RWPE2 (cell line): Measurements from ENCODE around the gene COQ4.

Experiments
- ATAC-seq: fragments of 200-7000 bp; cut with Tn5 transposase; 3 replicates; pipeline ENCODE4 v1.9.1; 2021; ENCODE audit warnings: low read depth
- DNase-seq: peaks from one replicate; pipeline ENCODE4 v3.0.0-alpha.2; 2020; ENCODE audit warnings: low spot score
- H3K27ac ChIP-seq: fragments of 450-650 bp; 2 replicates; pipeline ENCODE4 v1.5.1; 2017; ENCODE audit warnings: mild to moderate bottlenecking; ENCODE audit not compliant: poor library complexity, severe bottlenecking
- H3K27me3 ChIP-seq: fragments of 250-450 bp; sonication (Bioruptor Pico); 2 replicates; pipeline ENCODE4 v1.5.1; 2021; ENCODE audit warnings: mild to moderate bottlenecking, moderate library complexity; ENCODE audit not compliant: insufficient read depth, poor library complexity, severe bottlenecking
- H3K36me3 ChIP-seq: fragments of 250-450 bp; sonication (Bioruptor Pico); 2 replicates; pipeline ENCODE4 v1.5.1; 2020; ENCODE audit warnings: low read depth, mild to moderate bottlenecking, moderate library complexity
- H3K4me1 ChIP-seq: fragments of 250-450 bp; sonication (Bioruptor Pico); 2 replicates; pipeline ENCODE4 v1.5.1; 2021; ENCODE audit warnings: mild to moderate bottlenecking, moderate library complexity; ENCODE audit not compliant: insufficient read depth, poor library complexity, severe bottlenecking
- H3K4me3 ChIP-seq: fragments of 250-450 bp; sonication (Bioruptor Pico); 2 replicates; pipeline ENCODE4 v1.5.1; 2021; ENCODE audit warnings: mild to moderate bottlenecking, moderate library complexity; ENCODE audit not compliant: severe bottlenecking
- H3K9me3 ChIP-seq: fragments of 250-450 bp; sonication (Bioruptor Pico); 2 replicates; pipeline ENCODE4 v1.5.1; 2021; ENCODE audit warnings: mild to moderate bottlenecking, moderate library complexity; ENCODE audit not compliant: severe bottlenecking
- CTCF ChIP-seq: fragments of 450-650 bp; IDR thresholded peaks from one replicate; pipeline ENCODE4 v1.5.1; 2017; ENCODE audit warnings: mild to moderate bottlenecking, moderate library complexity; ENCODE audit not compliant: poor library complexity, severe bottlenecking

The COQ4 gene

GRCh38 chr9:128296340-128297220 lies 26.1 kb upstream of the COQ4 start:
- no peak for TF ChIP-seq CTCF
- H3K36me3 ChIP-seq, result no peaks in the 10 kb centered on the region
- H3K4me3 ChIP-seq, result no peak overlapping the region
- H3K9me3 ChIP-seq, result no peaks in the 10 kb centered on the region
- DNase-seq (no peak), ATAC-seq (no peak)
- no peaks in the 10 kb centered on the region for H3K27me3 ChIP-seq
- H3K4me1 ChIP-seq, result peaks cover 7% of the 10 kb centered on the region
- H3K27ac ChIP-seq, result peak overlapping the region; percentile 30

GRCh38 chr9:128297221-128297773 lies 25.3 kb upstream of the COQ4 start:
- no peak for TF ChIP-seq CTCF
- Histone ChIP-seq H3K27ac (no peak overlapping the region), H3K4me1 (peaks cover 7% of the 10 kb centered on the region), H3K4me3 (no peak overlapping the region), H3K27me3 (no peaks in the 10 kb centered on the region), H3K9me3 (no peaks in the 10 kb centered on the region), H3K36me3 (no peaks in the 10 kb centered on the region)
- ATAC-seq (no peak), DNase-seq (no peak)

- Histone ChIP-seq H3K4me1 (peaks cover 7% of the 10 kb centered on the region), H3K4me3 (no peak overlapping the region), H3K9me3 (no peaks in the 10 kb centered on the region), H3K27ac (no peak overlapping the region), H3K27me3 (no peaks in the 10 kb centered on the region), H3K36me3 (no peaks in the 10 kb centered on the region)
- TF ChIP-seq CTCF, result no peak
- DNase-seq (no peak), ATAC-seq (no peak)
Observed at GRCh38 chr9:128298535-128299482, 23.8 kb upstream of the COQ4 start.

- no peak for DNase-seq
- H3K27ac ChIP-seq, result no peak overlapping the region
- no peaks in the 10 kb centered on the region for H3K9me3 ChIP-seq
- ATAC-seq, result no peak
- H3K36me3 ChIP-seq, result peaks cover 11% of the 10 kb centered on the region
- H3K4me3 ChIP-seq, result no peak overlapping the region
- no peak for TF ChIP-seq CTCF
- H3K27me3 ChIP-seq, result no peaks in the 10 kb centered on the region
- H3K4me1 ChIP-seq, result peaks cover 19% of the 10 kb centered on the region
Observed at GRCh38 chr9:128304136-128304970, 18.3 kb upstream of the COQ4 start.
